MM.1S (cell line): ENCODE data around the gene C4A.

Experiments
- EZH2 ChIP-seq: fragments of 300-600 bp; sonication (generic); optimal IDR thresholded peaks from 2 replicates; pipeline ENCODE3; 2017; ENCODE audit warnings: low read depth, mild to moderate bottlenecking, antibody characterized with exemption, low read length, mixed read lengths
- TF ChIP-seq, protein P1 (sequence below): fragments of 300-600 bp; sonication (generic); IDR thresholded peaks from 2 replicates; pipeline ENCODE4 v1.5.1; 2016; ENCODE audit warnings: antibody characterized with exemption, low read length, mixed read lengths

DNA sequence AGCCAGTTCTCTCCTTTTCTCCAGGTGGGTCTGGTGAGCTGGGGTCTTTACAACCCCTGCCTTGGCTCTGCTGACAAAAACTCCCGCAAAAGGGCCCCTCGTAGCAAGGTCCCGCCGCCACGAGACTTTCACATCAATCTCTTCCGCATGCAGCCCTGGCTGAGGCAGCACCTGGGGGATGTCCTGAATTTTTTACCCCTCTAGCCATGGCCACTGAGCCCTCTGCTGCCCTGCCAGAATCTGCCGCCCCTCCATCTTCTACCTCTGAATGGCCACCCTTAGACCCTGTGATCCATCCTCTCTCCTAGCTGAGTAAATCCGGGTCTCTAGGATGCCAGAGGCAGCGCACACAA lies 36.7 kb upstream of the C4A start:
- TF ChIP-seq, protein P1, sequence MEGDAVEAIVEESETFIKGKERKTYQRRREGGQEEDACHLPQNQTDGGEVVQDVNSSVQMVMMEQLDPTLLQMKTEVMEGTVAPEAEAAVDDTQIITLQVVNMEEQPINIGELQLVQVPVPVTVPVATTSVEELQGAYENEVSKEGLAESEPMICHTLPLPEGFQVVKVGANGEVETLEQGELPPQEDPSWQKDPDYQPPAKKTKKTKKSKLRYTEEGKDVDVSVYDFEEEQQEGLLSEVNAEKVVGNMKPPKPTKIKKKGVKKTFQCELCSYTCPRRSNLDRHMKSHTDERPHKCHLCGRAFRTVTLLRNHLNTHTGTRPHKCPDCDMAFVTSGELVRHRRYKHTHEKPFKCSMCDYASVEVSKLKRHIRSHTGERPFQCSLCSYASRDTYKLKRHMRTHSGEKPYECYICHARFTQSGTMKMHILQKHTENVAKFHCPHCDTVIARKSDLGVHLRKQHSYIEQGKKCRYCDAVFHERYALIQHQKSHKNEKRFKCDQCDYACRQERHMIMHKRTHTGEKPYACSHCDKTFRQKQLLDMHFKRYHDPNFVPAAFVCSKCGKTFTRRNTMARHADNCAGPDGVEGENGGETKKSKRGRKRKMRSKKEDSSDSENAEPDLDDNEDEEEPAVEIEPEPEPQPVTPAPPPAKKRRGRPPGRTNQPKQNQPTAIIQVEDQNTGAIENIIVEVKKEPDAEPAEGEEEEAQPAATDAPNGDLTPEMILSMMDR: no peak
- no peak for TF ChIP-seq EZH2
